Erythroblast (primary cell): ENCODE measurements around the gene CELA2B.

Source experiments
- GATA1 ChIP-seq: IDR thresholded peaks from 2 replicates; pipeline ENCODE4 v1.6.1; 2011; ENCODE audit warnings: low read depth, mild to moderate bottlenecking, control low read depth, low read length, moderate library complexity
- POLR2A ChIP-seq: IDR thresholded peaks from 2 replicates; pipeline ENCODE4 v1.6.1; 2011; ENCODE audit warnings: mild to moderate bottlenecking, low read length

DNA sequence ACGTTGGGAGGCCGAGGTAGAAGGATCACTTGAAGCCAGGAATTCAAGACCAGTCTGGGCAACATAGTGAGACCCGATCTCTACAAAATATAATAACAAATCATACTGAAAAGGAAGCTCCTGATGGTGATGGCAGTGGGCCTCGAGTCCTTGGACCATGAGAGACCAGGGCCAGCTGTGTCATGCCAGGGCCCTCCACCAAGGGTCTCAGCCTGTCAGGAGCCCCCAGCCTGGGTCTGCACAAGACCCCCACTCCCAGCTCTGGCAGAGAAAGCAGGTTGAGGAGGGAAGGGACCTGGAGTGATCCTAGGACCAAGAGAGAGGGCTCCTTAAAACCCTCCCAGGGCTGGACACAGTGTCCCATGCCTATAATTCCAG, 44.3 kb upstream of the CELA2B start:
- no peak for TF ChIP-seq POLR2A
- TF ChIP-seq GATA1 = no peak
